Astrocyte (in vitro differentiated cells and primary cell): ENCODE data around the gene ATP6V1F. TPM values are rescaled to one million over a fixed set of nuclear protein-coding genes. Genes with fewer than 3 reads are reported as not detected.

Source experiments
- DNase-seq: peaks from one replicate; pipeline ENCODE4 v3.0.0-alpha.2; 2010; ENCODE audit warnings: low read depth
- FAIRE-seq: peaks from 2 replicates; lab custom pipeline; 2011; peaks lifted over from hg19 to GRCh38; lab: Jason Lieb, UNC
- H2AFZ ChIP-seq: 2 replicates; pipeline ENCODE4 v1.6.0; 2012; ENCODE audit warnings: low read depth, low read length, inconsistent platforms
- H3K27ac ChIP-seq: 2 replicates; pipeline ENCODE4 v1.5.1; 2011; ENCODE audit warnings: low read depth, low read length, inconsistent platforms
- H3K27me3 ChIP-seq: 2 replicates; pipeline ENCODE4 v1.6.0; 2011; ENCODE audit warnings: low read length, inconsistent platforms; ENCODE audit not compliant: insufficient read depth
- H3K36me3 ChIP-seq: 2 replicates; pipeline ENCODE4 v1.5.1; 2011; ENCODE audit warnings: low read length, inconsistent platforms; ENCODE audit not compliant: insufficient read depth
- H3K4me1 ChIP-seq: 2 replicates; pipeline ENCODE4 v1.5.1; 2011; ENCODE audit warnings: low read length, inconsistent platforms; ENCODE audit not compliant: insufficient read depth
- H3K4me2 ChIP-seq: 2 replicates; pipeline ENCODE4 v1.6.0; 2012; ENCODE audit warnings: low read length, inconsistent platforms
- H3K4me3 ChIP-seq: 2 replicates; pipeline ENCODE4 v1.5.1; 2011; ENCODE audit warnings: low read depth, mild to moderate bottlenecking, low read length, inconsistent platforms; ENCODE audit not compliant: insufficient read depth
- H3K79me2 ChIP-seq: 2 replicates; pipeline ENCODE4 v1.6.0; 2012; ENCODE audit warnings: mild to moderate bottlenecking, low read length, inconsistent platforms; ENCODE audit not compliant: insufficient read depth
- H3K9ac ChIP-seq: 2 replicates; pipeline ENCODE4 v1.6.0; 2012; ENCODE audit warnings: mild to moderate bottlenecking, low read length, inconsistent platforms
- H3K9me3 ChIP-seq: 2 replicates; pipeline ENCODE4 v1.5.1; 2012; ENCODE audit warnings: low read depth, mild to moderate bottlenecking, low read length, inconsistent platforms; ENCODE audit not compliant: insufficient read depth
- H4K20me1 ChIP-seq: 2 replicates; pipeline ENCODE4 v1.6.0; 2012; ENCODE audit warnings: low read length, inconsistent platforms; ENCODE audit not compliant: insufficient read depth
- H3K27ac Mint-ChIP-seq: one replicate; pipeline ENCODE4 v1.8.0; 2021; ENCODE audit warnings: mild to moderate bottlenecking, mixed read lengths; ENCODE audit not compliant: unreplicated experiment
- H3K27me3 Mint-ChIP-seq: one replicate; pipeline ENCODE4 v1.8.0; 2021; ENCODE audit warnings: low read depth, mixed read lengths; ENCODE audit not compliant: unreplicated experiment
- H3K36me3 Mint-ChIP-seq: one replicate; pipeline ENCODE4 v1.8.0; 2021; ENCODE audit warnings: low read depth, mixed read lengths; ENCODE audit not compliant: unreplicated experiment
- H3K4me1 Mint-ChIP-seq: one replicate; pipeline ENCODE4 v1.8.0; 2021; ENCODE audit warnings: low read depth, mixed read lengths; ENCODE audit not compliant: unreplicated experiment
- H3K4me3 Mint-ChIP-seq: one replicate; pipeline ENCODE4 v1.8.0; 2021; ENCODE audit warnings: mild to moderate bottlenecking, moderate library complexity, mixed read lengths; ENCODE audit not compliant: unreplicated experiment
- H3K9me3 Mint-ChIP-seq: one replicate; pipeline ENCODE4 v1.8.0; 2021; ENCODE audit warnings: mild to moderate bottlenecking, mixed read lengths; ENCODE audit not compliant: unreplicated experiment
- CTCF ChIP-seq: IDR thresholded peaks from 2 replicates; pipeline ENCODE4 v1.5.1; 2011; ENCODE audit warnings: low read depth, mild to moderate bottlenecking, inconsistent platforms, low read length, moderate library complexity; ENCODE audit not compliant: insufficient read depth
- EZH2 ChIP-seq: IDR thresholded peaks from 2 replicates; pipeline ENCODE4 v1.6.1; 2012; ENCODE audit warnings: mild to moderate bottlenecking, low read length, inconsistent platforms; ENCODE audit not compliant: insufficient read depth
- total RNA-seq: library from RNA; stranded (reverse); gene quantifications from 2 replicates; pipeline ENCODE4 v1.2.1, GENCODE V29; 2021

Gene ATP6V1F
- total RNA-seq, 1 donor from 2014 or later, result 193 TPM

GRCh38 chr7:128885370-128886187, 22.9 kb downstream of the ATP6V1F start:
- no peak overlapping the region for H3K4me2 ChIP-seq
- H3K9me3 ChIP-seq, result peaks cover 6% of the 10 kb centered on the region
- Mint-ChIP-seq H3K4me1 (no peaks in the 10 kb centered on the region), H3K27ac (no peak overlapping the region), H3K27me3 (peaks cover 43% of the 10 kb centered on the region), H3K9me3 (no peaks in the 10 kb centered on the region), H3K4me3 (no peak overlapping the region), H3K36me3 (no peaks in the 10 kb centered on the region)
- H3K27me3 ChIP-seq, result peaks cover 10% of the 10 kb centered on the region
- H3K36me3 ChIP-seq, result no peaks in the 10 kb centered on the region
- no peak overlapping the region for H2AFZ ChIP-seq
- H3K27ac ChIP-seq, result no peak overlapping the region
- TF ChIP-seq EZH2 (no peak), CTCF (no peak)
- no peak overlapping the region for H3K4me3 ChIP-seq
- H3K4me1 ChIP-seq, result no peaks in the 10 kb centered on the region
- DNase-seq, result no peak
- no peak overlapping the region for H3K9ac ChIP-seq
- no peak for FAIRE-seq
- H3K79me2 ChIP-seq, result no peaks in the 10 kb centered on the region
- peaks cover 3% of the 10 kb centered on the region for H4K20me1 ChIP-seq

- H3K4me1 ChIP-seq, result no peaks in the 10 kb centered on the region
- H3K36me3 Mint-ChIP-seq, result no peaks in the 10 kb centered on the region
- peaks cover 6% of the 10 kb centered on the region for H3K9me3 ChIP-seq
- no peaks in the 10 kb centered on the region for H3K4me1 Mint-ChIP-seq
- no peak overlapping the region for H3K4me2 ChIP-seq
- H3K4me3 Mint-ChIP-seq, result no peak overlapping the region
- FAIRE-seq, result no peak
- H3K27ac ChIP-seq, result no peak overlapping the region
- peaks cover 34% of the 10 kb centered on the region for H3K27me3 Mint-ChIP-seq
- no peaks in the 10 kb centered on the region for H3K9me3 Mint-ChIP-seq
- no peak overlapping the region for H3K9ac ChIP-seq
- peaks cover 3% of the 10 kb centered on the region for H4K20me1 ChIP-seq
- no peak overlapping the region for H3K4me3 ChIP-seq
- H3K27me3 ChIP-seq, result peaks cover 10% of the 10 kb centered on the region
- H3K27ac Mint-ChIP-seq, result no peak overlapping the region
- no peak for DNase-seq
- no peak overlapping the region for H2AFZ ChIP-seq
- H3K79me2 ChIP-seq, result no peaks in the 10 kb centered on the region
- no peak for TF ChIP-seq EZH2
- no peak for TF ChIP-seq CTCF
- H3K36me3 ChIP-seq, result no peaks in the 10 kb centered on the region
These were observed 23.9 kb downstream of the ATP6V1F start for GRCh38 chr7:128886391-128887168.
